ENCODE measurements around the gene PREX1. TPM values are rescaled to one million over a fixed set of nuclear protein-coding genes. Genes with fewer than 3 reads are reported as not detected.
"Not testable (repeated sequence)": the region's sequence is repeated elsewhere in the genome, so short reads cannot be mapped to it uniquely, and the experiment has no call there.

Gene PREX1
- total RNA-seq, 4 donors from 2014 or later, result 7.5 to 10.9 (median 9.1) TPM

- H3K4me3 ChIP-seq, result no peak overlapping the region
- no peak for ATAC-seq
- H3K9me3 ChIP-seq, result no peaks in the 10 kb centered on the region
- peaks cover 0 to 3% of the 10 kb centered on the region in 2 donors for H3K4me1 ChIP-seq
- TF ChIP-seq POLR2A (IDR thresholded peaks at IDR 0.05) (no peak), CTCF (IDR thresholded peaks at IDR 0.05 in 4 of 5, conservative IDR thresholded peaks at IDR 0.05 in 1 of 5) (no peak)
- no peaks in the 10 kb centered on the region for H3K36me3 ChIP-seq
- DNase-seq, result no peak
- intact Hi-C loops (cut with DNase I; ENCODE audit: low total_unique reads), result no loop called here
- no peak overlapping the region for H3K27ac ChIP-seq
- H3K27me3 ChIP-seq, result no peaks in the 10 kb centered on the region
- in situ Hi-C loops (cut with MboI; ENCODE audit: low sequenced_read_pairs in 4 of 4), result no loop called here
Observed at GRCh38 chr20:48814633-48815032, 13.2 kb downstream of the PREX1 start.

GRCh38 chr20:48813930-48814546, 13.8 kb downstream of the PREX1 start:
- Histone ChIP-seq H3K27me3 (no peaks in the 10 kb centered on the region), H3K9me3 (no peaks in the 10 kb centered on the region), H3K4me3 (no peak overlapping the region), H3K4me1 (peaks cover 0 to 3% of the 10 kb centered on the region in 2 donors), H3K36me3 (no peaks in the 10 kb centered on the region), H3K27ac (no peak overlapping the region)
- in situ Hi-C loops (cut with MboI; ENCODE audit: low sequenced_read_pairs in 4 of 4) (no loop called here), intact Hi-C loops (cut with DNase I; ENCODE audit: low total_unique reads) (no loop called here)
- ATAC-seq (no peak), DNase-seq (no peak)
- TF ChIP-seq CTCF (IDR thresholded peaks at IDR 0.05 in 4 of 5, conservative IDR thresholded peaks at IDR 0.05 in 1 of 5), result no peak
- no peak for TF ChIP-seq POLR2A (IDR thresholded peaks at IDR 0.05)

GRCh38 chr20:48813446-48813747, 14.4 kb downstream of the PREX1 start:
- no peak for DNase-seq
- Histone ChIP-seq H3K27ac (peak overlapping the region in 1 of 4 donors; percentile 31), H3K27me3 (no peaks in the 10 kb centered on the region), H3K4me1 (peaks cover 0 to 3% of the 10 kb centered on the region in 2 donors), H3K4me3 (no peak overlapping the region), H3K36me3 (no peaks in the 10 kb centered on the region), H3K9me3 (no peaks in the 10 kb centered on the region)
- no peak for ATAC-seq
- intact Hi-C loops (cut with DNase I; ENCODE audit: low total_unique reads), result no loop called here
- TF ChIP-seq POLR2A (IDR thresholded peaks at IDR 0.05) (no peak), CTCF (IDR thresholded peaks at IDR 0.05 in 4 of 5, conservative IDR thresholded peaks at IDR 0.05 in 1 of 5) (no peak)
- in situ Hi-C loops (cut with MboI; ENCODE audit: low sequenced_read_pairs in 4 of 4), result no loop called here

- no peak overlapping the region for H3K4me3 ChIP-seq
- in situ Hi-C loops (cut with MboI; ENCODE audit: low sequenced_read_pairs in 4 of 4), result no loop called here
- H3K27me3 ChIP-seq, result no peaks in the 10 kb centered on the region
- DNase-seq, result no peak
- H3K4me1 ChIP-seq, result peaks cover 0 to 4% of the 10 kb centered on the region in 2 donors
- H3K36me3 ChIP-seq, result no peaks in the 10 kb centered on the region
- no peak for ATAC-seq
- no peak for TF ChIP-seq CTCF (IDR thresholded peaks at IDR 0.05 in 4 of 5, conservative IDR thresholded peaks at IDR 0.05 in 1 of 5)
- TF ChIP-seq POLR2A (IDR thresholded peaks at IDR 0.05), result no peak
- intact Hi-C loops (cut with DNase I; ENCODE audit: low total_unique reads), result no loop called here
- no peaks in the 10 kb centered on the region for H3K9me3 ChIP-seq
- H3K27ac ChIP-seq, result peak overlapping the region in 1 of 4 donors; percentile 31
Observed at GRCh38 chr20:48812600-48813445, 15.0 kb downstream of the PREX1 start.

GRCh38 chr20:48812114-48812513, 15.7 kb downstream of the PREX1 start:
- DNase-seq; H3K27me3 ChIP-seq; H3K9me3 ChIP-seq; H3K4me3 ChIP-seq; H3K27ac ChIP-seq; in situ Hi-C loops (cut with MboI; ENCODE audit: low sequenced_read_pairs in 4 of 4); H3K36me3 ChIP-seq; ATAC-seq; intact Hi-C loops (cut with DNase I; ENCODE audit: low total_unique reads); H3K4me1 ChIP-seq: not testable (repeated sequence)

Measured in gastrocnemius medialis (tissue), 4 donors.